Erythroblast (primary cell): ENCODE data around the gene FAM229B.

Experiments used
- GATA1 ChIP-seq: IDR thresholded peaks from 2 replicates; pipeline ENCODE4 v1.6.1; 2011; ENCODE audit warnings: low read depth, mild to moderate bottlenecking, control low read depth, low read length, moderate library complexity
- POLR2A ChIP-seq: IDR thresholded peaks from 2 replicates; pipeline ENCODE4 v1.6.1; 2011; ENCODE audit warnings: mild to moderate bottlenecking, low read length

DNA sequence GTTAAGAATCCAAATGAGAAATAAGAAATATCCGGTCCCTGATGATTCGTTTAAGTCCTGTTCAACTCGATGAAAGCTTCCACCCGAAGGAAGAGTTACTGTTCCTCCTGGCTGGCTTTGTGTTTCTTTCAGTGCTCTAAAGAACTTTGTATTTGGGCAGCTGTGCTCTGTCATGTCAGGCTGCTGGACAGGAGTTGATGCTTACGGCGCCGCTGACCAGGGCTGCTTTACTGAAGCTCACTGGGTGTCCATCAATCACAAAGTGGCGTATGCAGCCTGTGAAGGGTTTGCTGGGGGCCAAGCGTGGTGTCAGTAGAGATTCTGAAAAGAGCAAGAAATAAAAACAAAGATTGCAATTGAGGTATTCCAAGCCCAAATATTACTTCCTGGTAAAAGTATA is 21.9 kb downstream of the FAM229B start:
- TF ChIP-seq POLR2A (no peak), GATA1 (no peak)
